ENCODE results near the gene NTM.

Gene NTM

DNA sequence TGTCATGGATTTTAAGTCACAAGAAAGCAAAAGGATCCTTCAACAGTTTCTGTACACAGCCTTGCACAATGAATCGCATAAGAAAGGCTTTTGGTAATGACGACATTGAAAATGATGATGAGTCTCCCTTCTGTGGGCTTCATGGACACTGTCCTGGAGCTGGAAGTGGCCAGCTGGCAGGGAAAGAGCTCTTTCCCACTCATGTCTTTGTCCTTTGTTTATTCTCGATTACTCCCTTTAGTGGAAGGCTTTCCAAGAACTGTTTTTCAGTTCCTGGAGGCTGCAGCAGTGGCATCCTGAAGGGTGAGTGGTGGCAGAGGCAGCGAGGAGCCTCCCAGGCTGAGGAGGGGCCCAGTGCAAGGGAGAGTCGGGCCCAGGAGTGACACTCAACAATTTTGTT lies 505.2 kb downstream of the NTM start:
- no peak for FAIRE-seq

DNA sequence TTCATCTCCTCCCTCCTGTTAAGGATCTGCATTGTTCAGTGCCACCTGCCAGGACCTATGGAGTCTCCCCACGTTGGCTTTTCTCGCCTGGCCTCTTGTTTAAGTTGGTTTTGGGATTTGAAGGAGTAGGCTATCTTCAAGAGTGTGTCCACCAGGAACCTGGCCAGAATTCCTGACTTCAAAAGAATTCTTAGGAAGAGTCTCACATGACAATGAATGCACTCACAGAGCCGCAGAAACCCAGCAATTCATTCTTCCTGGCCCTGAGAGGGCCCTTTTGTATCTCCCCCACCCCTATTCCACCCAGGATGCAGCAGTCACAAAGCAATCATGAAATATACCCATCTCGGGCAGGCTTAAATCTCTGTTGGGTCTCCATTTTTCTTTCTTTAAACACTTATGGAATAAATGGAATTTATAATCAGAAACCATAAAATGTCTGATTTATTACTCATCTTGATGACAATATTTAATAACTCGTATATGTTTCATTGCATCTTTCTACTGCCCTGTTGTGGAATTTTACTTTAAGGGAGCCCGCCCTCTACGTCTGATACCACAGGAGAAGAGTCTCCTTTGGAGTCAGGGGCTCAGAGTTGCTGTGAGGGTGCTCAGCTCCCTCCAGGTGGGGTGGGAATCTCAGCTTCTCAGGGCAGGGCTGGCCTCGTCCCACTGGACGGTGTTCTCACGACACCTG lies 507.0 kb downstream of the NTM start:
- no peak for FAIRE-seq

DNA sequence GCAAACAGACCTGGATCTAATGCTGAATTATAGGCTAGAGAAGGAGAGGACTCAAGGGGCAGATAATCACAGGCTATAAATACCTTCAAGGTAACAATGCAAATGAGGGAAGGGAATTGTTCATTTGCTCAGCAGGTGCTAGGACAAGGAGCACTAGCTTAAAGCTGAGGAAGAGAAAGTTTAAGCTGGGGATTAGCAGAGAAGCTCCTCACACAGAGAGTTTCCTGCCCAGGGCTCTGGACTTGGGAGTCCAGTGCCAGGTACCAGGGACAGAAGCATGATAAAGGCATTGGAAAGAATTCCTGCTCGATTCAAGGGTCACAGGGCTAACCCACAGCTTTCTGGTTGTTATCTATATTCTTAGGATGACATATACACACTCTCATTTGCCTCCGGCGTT lies 509.9 kb downstream of the NTM start:
- no peak for FAIRE-seq

DNA sequence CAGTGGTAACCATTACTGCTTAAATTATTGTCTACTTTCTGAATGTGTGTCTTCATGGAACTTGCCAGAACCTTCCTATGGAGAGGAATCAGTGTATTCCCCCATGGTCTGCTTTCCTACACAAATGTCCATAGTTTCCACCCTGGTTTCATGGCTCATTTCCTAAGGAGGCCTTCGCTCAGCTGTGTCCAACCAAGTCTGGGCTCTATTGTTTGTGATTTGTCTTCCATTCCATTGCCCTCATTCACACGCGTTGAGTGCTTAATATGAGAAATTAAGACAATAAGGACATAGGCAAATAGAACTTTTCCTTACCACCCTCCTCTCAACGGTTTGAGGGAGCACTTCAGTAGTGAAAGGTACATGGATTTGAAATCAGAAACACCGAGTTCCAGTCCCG lies 510.6 kb downstream of the NTM start:
- FAIRE-seq = no peak

DNA sequence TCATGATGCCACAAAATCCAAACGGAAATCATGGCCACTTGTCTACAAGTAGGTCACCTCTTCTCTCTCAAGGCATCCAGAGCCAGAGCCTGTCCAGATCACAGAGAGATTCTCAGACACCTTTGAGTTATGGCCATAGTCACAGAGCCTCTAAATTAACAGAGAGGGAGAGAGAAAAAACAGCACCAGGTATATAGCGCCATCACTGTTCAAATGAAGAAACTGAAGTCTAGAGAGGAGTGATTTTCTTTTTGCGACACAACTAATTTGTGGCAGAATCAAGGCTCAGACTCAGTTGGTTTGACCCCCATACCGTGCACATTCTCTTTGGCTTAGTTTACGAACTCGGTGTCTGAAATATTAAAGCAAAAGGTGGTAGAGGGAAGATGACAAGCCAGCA lies 512.9 kb downstream of the NTM start:
- FAIRE-seq = no peak

DNA sequence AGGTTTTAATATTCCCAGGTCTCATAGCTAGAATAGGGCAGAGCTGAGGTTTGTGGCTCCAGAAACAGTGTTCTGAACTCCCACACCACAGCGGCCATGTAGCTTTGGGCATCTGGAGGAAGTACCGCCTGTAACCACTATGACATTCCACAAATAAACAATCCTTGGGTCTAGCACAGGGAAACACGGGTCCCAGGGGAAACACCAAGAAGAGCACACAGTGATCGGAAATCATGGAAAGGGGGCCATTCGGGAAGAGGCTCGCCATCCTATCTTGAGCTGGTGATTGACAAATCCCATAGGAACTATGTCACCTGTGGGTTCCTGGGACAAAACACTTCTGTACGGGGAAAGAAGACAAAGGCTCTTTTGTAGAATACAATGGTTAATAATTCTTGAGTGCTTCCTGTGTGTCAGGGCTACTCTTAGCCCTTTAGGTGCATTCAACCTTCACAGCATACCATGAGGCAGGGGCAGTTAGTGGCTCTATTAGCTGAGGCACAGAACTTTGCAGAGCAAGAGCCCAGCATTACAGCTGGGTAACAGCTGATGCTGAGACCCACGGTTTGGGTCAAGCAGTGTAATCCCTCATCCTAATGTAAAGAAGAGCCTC lies 514.2 kb downstream of the NTM start:
- no peak for FAIRE-seq

DNA sequence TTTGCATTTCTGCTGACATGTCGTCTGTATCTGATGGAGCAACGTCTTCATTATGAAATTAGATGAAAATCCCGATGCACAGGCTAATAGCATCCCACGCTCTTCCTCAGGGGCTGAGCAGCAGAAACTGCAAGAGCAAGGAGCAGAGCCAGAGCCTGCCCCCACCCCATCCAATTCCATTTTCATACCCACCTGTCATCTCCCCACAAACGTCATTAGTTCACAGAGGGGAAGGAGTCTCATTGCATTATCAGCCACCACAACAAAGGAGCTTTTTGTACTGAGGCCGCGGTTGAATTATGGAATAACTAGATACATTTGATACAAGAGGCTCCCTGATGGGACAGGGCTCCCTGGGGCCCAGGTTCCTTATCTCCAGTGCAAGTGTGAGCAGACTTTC lies 515.0 kb downstream of the NTM start:
- FAIRE-seq = no peak

DNA sequence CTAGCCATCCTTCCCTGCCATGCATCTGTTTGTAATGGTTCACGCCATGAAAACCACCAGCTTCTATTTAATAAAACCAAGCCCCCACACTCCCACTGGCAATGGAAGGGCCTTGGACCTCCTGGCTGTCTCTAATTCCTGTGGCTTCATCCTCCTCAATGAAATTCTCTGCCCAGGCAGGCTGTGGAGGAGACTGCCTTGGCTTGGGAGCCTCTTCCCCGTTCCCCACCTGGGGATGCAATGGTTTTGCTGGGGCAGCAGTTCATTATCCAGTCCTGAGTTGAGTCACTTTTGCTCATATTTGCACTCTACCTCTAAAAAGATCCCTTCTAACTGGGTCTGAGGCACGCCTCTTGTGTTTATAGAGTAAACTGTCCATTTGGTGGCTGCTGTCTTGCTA lies 515.8 kb downstream of the NTM start:
- FAIRE-seq = no peak

DNA sequence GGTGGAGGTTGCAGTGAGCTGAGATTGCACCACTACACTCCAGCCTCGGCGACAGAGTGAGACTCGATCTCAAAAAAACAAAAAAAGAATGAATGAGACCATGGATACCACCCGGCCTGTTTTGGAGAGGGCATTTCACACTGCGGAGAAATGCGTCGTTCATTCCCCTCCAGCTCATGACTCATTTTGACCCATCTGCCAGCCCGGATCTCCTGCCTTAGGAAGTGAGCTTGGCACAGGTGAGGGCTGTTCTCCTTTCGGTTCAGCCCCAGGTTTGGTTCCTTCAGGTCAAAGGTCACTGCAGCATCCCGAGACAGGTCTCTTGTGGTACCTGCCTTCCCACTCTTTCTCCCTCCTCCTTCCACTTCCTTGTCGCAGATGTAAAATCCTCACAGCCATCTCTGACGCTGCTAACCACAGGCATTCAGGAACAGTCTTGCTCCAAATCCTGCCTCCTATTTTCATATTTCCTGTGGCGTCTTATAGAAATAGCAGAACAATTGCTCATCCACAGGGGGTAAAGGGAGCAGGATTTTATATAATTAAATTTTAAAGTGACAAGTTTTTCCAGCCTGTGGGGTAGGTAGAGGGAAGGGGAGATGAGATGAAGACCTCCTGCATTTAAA lies 517.9 kb downstream of the NTM start:
- no peak for FAIRE-seq

DNA sequence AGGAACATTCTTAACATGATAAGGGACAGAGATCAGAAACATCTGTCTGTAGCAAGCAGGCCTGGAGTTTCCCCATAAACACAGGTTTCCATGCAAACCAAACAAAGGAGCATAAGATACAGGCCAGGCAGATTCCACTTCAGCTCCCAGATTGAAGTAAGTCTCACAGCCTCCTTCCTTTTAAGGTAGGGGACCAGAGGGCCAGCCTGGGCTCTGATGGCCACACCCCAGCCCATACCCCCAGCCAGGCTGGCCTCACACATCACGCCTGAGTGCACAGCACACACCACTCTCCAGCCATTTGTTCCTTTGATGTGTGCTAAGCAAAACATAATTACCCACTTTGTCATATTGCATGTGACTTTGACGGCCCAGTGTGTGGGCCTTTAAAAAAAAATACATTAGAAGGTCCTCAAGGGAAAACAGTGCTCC lies 518.7 kb downstream of the NTM start:
- no peak for FAIRE-seq

DNA sequence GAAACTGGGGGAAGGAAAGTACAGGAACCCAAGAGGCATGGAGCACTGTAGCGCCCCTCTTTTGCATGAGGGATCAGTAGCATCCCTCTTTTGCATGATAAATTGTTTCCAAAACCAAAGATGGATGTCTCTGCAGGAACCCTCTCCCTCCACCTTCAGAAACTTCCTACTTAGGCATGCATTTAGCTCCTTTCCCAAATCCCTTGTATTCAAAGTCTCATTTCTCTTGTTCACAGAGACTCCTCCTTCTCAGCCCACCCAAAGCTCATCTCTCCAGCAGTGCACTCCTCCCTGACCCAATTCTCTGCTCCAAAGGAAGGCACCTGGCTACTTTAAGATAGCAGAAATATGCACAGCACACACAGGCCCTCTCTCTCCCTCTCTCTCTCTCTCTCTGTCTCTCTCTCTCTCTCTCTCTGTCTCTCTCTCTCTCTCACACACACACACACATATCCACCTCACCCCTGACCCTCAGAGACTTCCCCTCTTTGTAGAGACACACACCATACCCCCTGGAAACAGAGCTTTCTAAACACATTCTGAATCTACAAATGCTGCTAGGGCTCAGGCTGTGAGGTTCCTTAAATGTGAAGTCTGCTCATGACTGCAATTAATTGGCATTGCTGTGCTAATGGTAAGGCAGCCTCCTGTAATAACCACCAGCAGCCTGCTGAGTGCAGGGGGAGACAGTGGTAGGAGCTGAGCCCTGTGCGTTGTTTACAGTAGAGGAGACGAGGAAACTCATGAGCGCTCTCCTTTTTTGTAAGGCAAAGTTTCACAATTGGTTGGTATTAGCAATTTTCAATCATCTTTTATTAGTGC lies 519.6 kb downstream of the NTM start:
- FAIRE-seq = no peak

DNA sequence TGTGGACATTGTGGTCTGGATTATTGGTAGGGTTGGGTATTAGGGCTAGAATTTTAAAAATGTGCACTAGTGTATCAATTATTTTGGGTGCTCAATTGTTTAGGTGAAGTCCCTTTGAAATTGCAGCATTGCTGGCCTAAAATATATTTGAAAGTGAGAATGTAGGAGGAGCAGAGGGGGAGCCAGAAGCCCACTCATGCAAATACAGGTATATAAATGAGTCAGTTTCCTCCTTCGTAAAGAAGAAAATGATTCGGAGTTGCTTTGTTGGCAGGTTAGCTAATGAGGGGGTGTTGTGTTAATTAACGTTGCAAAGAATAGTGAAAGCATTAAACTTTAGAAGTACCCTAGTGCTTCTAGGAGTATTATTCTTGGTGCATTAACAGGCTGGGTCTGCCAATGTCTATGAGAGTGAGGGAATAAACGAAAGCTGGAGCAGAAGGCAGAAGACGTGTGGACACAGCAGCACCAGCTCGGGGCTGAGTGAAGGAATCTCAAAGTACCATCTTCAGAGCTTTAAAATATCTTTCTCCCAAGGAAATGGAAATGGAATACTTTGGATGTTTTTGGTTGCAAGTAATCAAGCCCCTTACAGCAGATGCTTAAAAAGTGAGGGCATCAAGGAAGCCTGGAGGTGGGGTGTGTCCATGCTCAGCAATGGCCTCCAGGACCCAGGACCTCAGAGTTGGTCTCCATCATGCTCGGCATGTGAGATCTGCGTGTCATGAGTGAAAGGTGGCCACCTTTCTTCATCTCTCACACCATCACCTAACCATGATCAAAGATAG lies 522.9 kb downstream of the NTM start:
- no peak for FAIRE-seq

DNA sequence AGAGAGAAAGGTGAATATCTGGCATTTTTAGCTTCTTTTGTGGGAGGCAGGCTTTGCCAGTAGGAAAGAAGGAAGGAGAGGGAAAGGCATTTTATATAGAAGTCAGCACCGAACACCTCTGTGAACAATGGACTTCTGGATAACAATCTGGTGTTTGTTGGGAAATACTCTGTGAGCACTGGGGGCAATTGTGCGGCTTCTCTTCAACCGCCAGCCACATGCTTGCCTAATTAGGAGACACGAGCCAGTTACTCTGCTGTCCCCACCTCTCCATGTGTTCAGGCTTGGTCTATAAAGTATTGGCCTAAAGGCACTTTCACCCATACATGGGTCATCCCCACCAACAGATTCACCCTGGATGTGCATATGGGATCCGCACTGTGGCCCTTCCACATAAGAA lies 523.6 kb downstream of the NTM start:
- FAIRE-seq = no peak

DNA sequence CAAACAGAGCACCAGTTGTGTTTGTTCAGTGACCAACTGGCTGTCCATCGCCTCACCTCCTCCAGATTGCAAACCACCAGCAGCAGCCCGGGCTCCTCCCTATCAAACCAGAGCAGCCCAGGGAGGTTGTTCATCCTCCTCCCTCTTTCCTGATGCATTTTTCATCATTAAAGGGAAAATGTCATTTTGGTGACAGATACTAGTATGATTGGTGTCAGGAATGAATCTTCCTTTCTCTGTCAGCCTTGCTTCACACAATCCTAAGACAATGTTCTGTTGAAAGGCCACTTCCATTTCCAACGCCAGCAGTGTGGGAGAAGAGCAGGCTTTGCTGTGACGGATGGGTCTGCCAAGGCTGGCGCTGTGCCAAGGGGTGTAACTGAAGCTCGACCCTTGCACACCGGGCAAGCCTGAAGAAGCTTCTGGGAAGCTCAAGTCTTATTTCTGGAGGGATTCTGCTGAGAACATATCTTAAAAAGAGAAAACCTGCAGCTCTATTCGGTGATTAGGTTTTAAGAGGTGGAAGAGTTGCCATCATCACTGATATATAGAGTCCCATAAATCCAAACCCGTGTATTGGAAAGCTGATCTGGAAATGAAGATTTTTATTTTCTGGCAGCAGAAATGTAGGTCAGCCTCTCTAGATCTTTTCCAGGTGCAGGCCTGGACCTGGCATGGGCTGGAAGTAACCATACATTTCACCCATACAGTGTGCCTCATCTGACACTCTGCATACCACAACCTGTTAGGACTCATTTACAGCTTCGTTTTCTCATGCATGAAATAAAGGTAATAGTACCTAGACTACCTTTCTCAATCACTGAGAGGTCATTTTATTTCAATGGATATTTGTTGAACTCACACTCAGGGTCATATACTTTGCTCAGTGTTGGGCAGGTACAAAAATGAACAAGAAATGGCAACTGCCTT lies 524.5 kb downstream of the NTM start:
- no peak for FAIRE-seq

DNA sequence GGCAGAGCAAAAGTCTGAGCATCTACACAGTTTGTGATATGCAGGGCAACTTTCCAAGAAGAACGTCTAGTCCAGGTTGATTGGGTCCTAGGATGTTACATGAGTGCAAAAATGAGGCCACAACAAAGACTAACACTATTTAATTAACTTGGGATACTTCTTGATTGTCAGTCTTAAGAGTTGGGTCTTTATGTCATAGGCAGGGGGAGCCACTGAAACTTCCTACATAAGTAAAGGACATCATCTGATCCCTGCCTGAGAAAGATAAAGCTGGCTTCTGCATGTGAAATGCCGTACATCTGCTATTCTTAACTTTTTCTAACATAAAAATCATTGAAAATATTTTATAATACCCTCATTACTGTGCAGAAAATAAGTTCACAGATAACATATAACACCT lies 525.5 kb downstream of the NTM start:
- FAIRE-seq = no peak

DNA sequence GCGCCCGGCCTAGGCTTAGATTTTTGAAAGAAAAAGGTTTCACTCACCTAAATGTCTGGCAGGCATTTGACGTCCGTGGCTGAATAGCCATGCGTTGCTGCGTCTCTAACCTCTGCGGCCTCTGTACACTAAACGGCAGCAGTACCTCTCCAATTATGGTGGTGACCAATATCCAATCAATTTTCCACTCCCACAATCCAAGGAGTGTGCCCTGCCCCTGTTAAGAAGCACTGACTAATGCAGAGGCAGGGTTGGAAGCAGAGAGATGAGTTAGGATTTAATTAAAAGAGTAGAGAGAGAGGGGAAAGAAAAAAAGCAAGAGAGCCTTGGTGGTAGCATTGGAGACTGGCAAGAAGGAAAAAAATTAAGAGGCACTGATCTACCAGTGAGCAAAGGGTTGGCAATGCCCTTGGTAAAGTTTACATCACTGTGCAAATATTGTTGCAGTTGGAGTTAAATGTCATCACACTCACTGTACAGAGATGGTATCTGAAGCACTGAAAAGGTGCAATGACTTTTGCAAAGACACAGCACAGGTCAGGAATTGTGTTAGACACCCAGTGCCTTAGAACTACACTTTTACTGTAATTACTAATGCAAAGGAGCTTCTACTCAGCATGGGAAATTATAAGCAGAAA lies 526.7 kb downstream of the NTM start:
- no peak for FAIRE-seq

DNA sequence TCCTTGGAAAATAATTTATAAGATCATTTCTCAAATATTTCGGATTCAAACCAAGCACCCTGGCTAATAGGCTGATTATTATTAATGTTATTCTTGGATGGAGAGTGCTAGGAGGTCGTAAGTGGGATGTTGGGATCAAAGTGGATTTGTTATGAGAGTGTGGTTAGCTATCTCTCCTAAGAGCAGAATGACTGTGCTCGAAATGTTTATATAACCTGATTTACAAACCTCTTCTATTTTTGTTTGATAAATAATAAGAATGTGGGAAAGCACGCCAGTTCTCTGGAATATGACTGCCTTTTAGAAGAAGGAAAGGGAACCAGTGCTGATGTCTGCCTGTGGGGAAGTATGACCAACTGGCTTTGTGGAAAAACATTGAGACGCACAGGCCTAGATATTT lies 527.5 kb downstream of the NTM start:
- no peak for FAIRE-seq

DNA sequence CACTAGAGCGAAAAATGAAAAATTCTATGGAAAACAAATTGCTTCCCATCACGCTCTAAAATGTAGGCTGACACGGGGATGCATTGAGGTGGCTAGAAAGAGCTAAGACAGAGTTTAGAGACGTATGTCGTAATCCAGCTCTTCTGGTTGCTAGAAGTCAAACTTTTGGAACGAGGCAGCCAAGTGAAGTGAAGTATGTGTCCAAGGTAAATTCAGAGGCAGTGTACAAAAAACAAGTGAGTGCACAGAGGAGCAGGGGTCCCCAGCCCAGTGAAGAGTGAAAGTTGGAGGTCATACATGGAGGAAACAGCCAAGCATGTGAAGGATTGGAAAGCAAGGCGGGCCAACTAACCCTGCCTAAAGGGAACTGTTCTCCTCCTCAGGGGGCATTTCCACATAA lies 528.5 kb downstream of the NTM start:
- FAIRE-seq = no peak

DNA sequence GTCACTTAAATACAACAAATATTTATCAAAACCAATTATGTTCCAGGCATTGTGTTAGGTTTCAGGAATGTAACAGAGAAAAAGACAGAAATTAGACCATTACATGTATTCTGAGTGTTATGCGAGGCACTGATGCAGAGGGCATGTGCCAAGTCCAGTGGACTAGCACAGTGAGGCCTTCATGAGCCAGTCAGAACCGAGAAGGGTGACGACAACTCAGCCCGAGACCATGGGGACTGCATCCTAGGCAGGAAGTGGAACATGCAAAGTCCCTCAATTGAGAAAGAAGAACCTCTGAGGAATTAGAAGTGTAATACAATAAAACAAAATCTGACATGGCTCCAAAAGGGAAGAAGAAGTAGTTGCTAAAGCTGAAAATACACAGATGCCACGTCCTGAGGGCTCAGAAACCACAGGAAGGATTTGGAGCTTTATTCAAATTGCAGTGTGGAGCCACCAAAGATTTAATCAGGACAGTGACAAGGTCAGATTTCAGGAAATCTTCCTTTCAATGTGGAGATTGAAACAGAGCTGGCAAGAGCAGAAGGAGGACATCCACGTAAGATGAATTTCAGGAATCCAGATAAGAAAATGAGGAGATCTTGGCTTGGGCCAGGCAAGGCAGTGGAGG lies 529.6 kb downstream of the NTM start:
- no peak for FAIRE-seq

DNA sequence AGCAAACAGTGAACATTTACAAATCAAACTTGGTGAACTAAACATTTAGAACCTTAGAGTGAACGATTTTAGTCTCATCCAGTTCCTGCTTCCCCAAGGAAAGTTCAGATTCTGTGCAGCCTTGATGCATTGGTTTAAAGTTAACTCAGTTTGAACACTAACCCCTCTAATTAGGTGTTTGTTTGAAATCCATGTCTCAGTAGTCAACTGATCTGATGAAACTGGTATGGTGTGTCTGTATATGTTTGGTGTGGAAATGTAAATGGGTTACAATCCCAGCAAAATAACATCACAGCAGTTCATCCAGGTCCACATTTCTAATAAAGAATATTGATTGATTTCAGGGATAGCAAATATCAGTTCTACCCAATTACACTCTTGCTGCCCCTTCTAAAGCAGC lies 532.0 kb downstream of the NTM start:
- FAIRE-seq = no peak

DNA sequence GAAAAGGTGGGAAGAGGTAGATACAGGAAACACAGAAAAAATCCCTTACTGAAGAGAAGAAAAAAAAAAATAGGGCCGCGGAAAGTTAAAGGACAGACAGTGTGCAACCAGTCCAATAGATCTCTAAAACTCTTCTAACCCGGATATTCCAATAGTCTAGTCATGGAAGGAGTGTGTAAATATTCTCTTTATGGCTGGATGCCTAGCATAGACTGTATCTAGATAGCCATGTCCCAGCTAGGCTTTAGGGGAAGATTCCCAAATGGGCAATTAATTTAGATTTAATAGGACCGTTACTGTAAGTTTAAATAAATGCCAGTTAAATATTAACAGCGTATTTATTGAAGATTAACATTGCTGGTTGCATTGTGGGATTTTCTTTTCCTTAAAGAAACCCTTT lies 532.7 kb downstream of the NTM start:
- FAIRE-seq = no peak
